Prostate gland (tissue), 2 donors: ENCODE measurements around the gene ZNF221. TPM values are rescaled to one million over a fixed set of nuclear protein-coding genes. Genes with fewer than 3 reads are reported as not detected.

Experiments
- DNase-seq: peaks from one replicate; pipeline ENCODE4 v3.0.0-alpha.2; 2019; ENCODE audit warnings: low spot score
- H3K27ac ChIP-seq, 2 donors: fragments of 200-600 bp; sonication (generic); 2 replicates each; pipeline ENCODE4 v1.5.1; 2017 to 2019
- H3K27me3 ChIP-seq: fragments of 200-600 bp; sonication (generic); replicated peaks from 2 replicates; pipeline ENCODE4 v1.5.1; 2019; ENCODE audit not compliant: insufficient read depth
- H3K36me3 ChIP-seq, 2 donors: fragments of 200-600 bp; sonication (generic); 1 replicate in 1 of 2; 2 replicates in 1 of 2; pipeline versions ENCODE4 v1.5.1 to v1.8.1; 2017 to 2019
- H3K4me1 ChIP-seq: fragments of 200-600 bp; sonication (generic); replicated peaks from 2 replicates; pipeline ENCODE4 v1.5.1; 2019
- H3K4me3 ChIP-seq, 2 donors: fragments of 200-600 bp; sonication (generic); 2 replicates each; pipeline ENCODE4 v1.5.1; 2017 to 2019
- H3K9me3 ChIP-seq: fragments of 200-600 bp; sonication (generic); 2 replicates; pipeline ENCODE4 v1.5.1; 2017
- CTCF ChIP-seq, 4 experiments: fragments of 200-600 bp in 2 of 4; fragments of 450-650 bp in 2 of 4; sonication (generic) in 2 of 4; IDR thresholded peaks; 1 replicate in 3 of 4; 2 replicates in 1 of 4; pipeline ENCODE4 v1.5.1; 2016 to 2019; ENCODE audit warnings: antibody characterized with exemption in 4 of 4, mild to moderate bottlenecking in 2 of 4, moderate library complexity in 2 of 4
- POLR2A ChIP-seq: fragments of 450-650 bp; IDR thresholded peaks from one replicate; pipeline ENCODE4 v1.6.1; 2016; ENCODE audit warnings: antibody characterized with exemption, mild to moderate bottlenecking
- POLR2AphosphoS5 ChIP-seq: sonication (generic); formaldehyde crosslinking; IDR thresholded peaks from one replicate; pipeline ENCODE4 v1.6.1; 2017; ENCODE audit warnings: antibody characterized with exemption
- WGBS: methylation state at CpG from one replicate; pipeline ENCODE4 v1.1.5; 2018; 5-methylcytosine and 5-hydroxymethylcytosine counted together
- intact Hi-C: fragments of 100-400 bp; cut with DNase I; formaldehyde crosslinking; loops from one replicate; pipeline ENCODE4 v1.14.2; 2022
- total RNA-seq, 2 donors: library from RNA; depleted of rRNA; stranded (reverse); fragments of >200 nt; gene quantifications; one replicate each; pipeline ENCODE4 v1.1.0, GENCODE V29; 2016

The ZNF221 gene
- total RNA-seq, 2 donors from 2014 or later = 7.6 to 8.0 TPM

GRCh38 chr19:43997631-43998290 lies 46.7 kb downstream of the ZNF221 start:
- WGBS = 58% methylated on average over 10 of the region's 10 CpGs
- intact Hi-C loops = no loop called here

GRCh38 chr19:44002212-44002565 lies 51.2 kb downstream of the ZNF221 start:
- Histone ChIP-seq H3K36me3 (peaks cover 0 to 3% of the 10 kb centered on the region in 2 donors), H3K9me3 (no peaks in the 10 kb centered on the region), H3K4me1 (no peaks in the 10 kb centered on the region), H3K4me3 (peak overlapping the region; percentile 61 to 64), H3K27ac (peak overlapping the region in 1 of 2 donors; percentile 67), H3K27me3 (no peaks in the 10 kb centered on the region)
- TF ChIP-seq POLR2A (no peak), CTCF (IDR thresholded peaks at IDR 0.05) (no peak), POLR2AphosphoS5 (no peak)
- no peak for DNase-seq
- intact Hi-C loops = loop anchor here (10.0 kb wide), 1 partner anchor 93 kb away; the partner anchor contains the start of gene ZNF224
- 7% methylated on average over 8 of the region's 8 CpGs for WGBS

More at GRCh38 chr19:43997631-43998290, 46.7 kb downstream of the ZNF221 start:
- TF ChIP-seq POLR2AphosphoS5 = no peak
- no peak for TF ChIP-seq POLR2A
- no peak for TF ChIP-seq CTCF (IDR thresholded peaks at IDR 0.05)
- DNase-seq = no peak
- Histone ChIP-seq H3K27ac (no peak overlapping the region), H3K4me1 (no peaks in the 10 kb centered on the region), H3K27me3 (no peaks in the 10 kb centered on the region), H3K36me3 (peaks cover 0 to 9% of the 10 kb centered on the region in 2 donors), H3K9me3 (no peaks in the 10 kb centered on the region), H3K4me3 (no peak overlapping the region)

DNA sequence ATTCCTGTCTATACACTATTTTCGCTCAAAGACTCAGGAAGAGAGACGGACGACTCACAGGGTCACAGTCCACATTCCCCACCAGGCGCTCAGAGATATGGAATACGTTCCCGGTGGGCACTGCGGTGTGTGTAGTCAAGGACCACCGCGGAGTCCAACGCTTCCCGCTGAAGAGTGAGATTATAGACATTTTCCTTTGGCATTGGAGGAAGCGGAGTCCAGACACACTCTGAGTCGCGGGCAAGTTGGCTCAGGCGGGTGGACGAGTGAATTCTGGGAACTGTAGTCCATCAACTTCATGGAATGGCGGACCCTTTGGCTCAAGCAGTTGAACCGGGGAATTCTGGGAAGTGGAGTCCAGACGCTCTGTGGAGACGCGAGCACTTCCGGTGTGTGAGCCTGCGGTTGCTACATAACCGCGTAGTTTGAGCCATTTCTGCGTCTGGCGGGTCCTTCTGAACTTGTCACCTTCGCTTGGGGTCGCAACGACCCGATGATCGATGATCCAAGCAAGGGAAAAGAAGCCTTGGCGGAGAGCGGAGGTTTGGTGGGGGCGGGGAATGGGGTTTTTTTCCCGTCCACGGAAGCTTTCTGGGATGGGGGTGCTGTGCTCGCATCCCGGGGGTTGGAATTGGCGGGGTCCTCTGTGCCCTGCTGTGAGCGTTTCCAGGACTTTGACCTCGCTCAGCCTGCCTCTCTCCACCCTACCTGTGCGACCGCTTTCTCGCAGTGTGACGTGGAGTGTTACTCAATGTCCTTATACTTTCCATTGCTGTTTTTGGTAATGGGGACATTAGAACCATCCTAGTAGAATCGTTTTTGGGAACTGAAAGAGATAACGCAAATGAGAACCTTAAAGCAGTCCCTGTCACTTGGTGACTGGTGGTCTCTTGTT lies 51.8 kb downstream of the ZNF221 start, which contains the start of gene ZNF230:
Gene ZNF230 (plus strand): TSS at position 392 of the 895 bp plus-strand sequence. CDS start 4,122 bp downstream, outside the sequence.
- H3K4me1 ChIP-seq = no peaks in the 10 kb centered on the region
- intact Hi-C loops = loop anchor here (10.0 kb wide), 1 partner anchor 92 kb away; the partner anchor contains the start of gene ZNF224
- no peaks in the 10 kb centered on the region for H3K27me3 ChIP-seq
- H3K27ac ChIP-seq = peak within 1 kb of the TSS; percentile 66 to 67
- TF ChIP-seq POLR2AphosphoS5 (peak; percentile 96), POLR2A (peak; percentile 20), CTCF (IDR thresholded peaks at IDR 0.05) (no peak)
- peak within 1 kb of the TSS; percentile 61 to 64 for H3K4me3 ChIP-seq
- peak; percentile 95 for DNase-seq
- no peaks in the 10 kb centered on the region for H3K9me3 ChIP-seq
- under 1% methylated on average over 48 of the region's 48 CpGs for WGBS
- H3K36me3 ChIP-seq = peaks cover 0 to 9% of the 10 kb centered on the region in 2 donors

DNA sequence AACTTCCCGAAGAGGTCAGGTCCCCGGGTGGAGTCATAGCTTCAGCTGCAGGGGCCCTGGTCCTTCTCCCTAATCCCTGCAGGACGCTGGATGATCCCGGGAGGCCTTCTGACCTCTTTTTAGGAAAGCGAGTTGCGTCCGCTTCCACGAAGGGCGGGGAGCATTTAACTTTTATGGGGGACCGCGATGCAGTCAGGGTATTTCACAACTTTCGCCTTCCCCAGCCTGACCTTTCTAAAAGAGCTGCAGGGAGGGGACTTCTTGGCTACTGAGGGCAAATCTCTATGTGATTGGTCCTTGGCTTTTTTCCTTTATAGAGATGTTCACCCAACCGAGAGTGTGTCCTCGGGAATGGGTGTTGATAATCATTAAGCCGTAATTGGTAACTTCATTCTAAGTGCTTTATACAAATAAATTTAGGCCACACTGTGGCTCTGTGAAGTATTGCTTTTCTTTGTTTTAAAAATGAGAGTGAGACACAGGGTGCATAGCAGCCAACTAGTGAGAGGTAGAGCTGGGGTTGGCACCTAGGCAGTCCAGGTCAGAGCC lies 52.5 kb downstream of the ZNF221 start:
- peak overlapping the region; percentile 61 to 64 for H3K4me3 ChIP-seq
- no peaks in the 10 kb centered on the region for H3K9me3 ChIP-seq
- WGBS = 4% methylated on average over 15 of the region's 15 CpGs
- H3K27me3 ChIP-seq = no peaks in the 10 kb centered on the region
- TF ChIP-seq POLR2AphosphoS5 = no peak
- no peak for TF ChIP-seq POLR2A
- H3K27ac ChIP-seq = peak overlapping the region; percentile 66 to 67
- no peak for DNase-seq
- no peaks in the 10 kb centered on the region for H3K4me1 ChIP-seq
- peaks cover 0 to 17% of the 10 kb centered on the region in 2 donors for H3K36me3 ChIP-seq
- intact Hi-C loops = loop anchor here (10.0 kb wide), 1 partner anchor 91 kb away; the partner anchor contains the start of gene ZNF224

- DNase-seq = no peak
- 88% methylated on average over 1 of the region's 1 CpG for WGBS
- no peaks in the 10 kb centered on the region for H3K4me1 ChIP-seq
- no peak overlapping the region for H3K4me3 ChIP-seq
- H3K9me3 ChIP-seq = no peaks in the 10 kb centered on the region
- H3K27me3 ChIP-seq = no peaks in the 10 kb centered on the region
- TF ChIP-seq POLR2A = no peak
- TF ChIP-seq POLR2AphosphoS5 = no peak
- TF ChIP-seq CTCF (IDR thresholded peaks at IDR 0.05) = no peak
- H3K36me3 ChIP-seq = peaks cover 21 to 40% of the 10 kb centered on the region in 2 donors
- no peak overlapping the region for H3K27ac ChIP-seq
- intact Hi-C loops = loop anchor here (10.0 kb wide), 1 partner anchor 89 kb away; the partner anchor contains the start of gene ZNF224
Observed at GRCh38 chr19:44005973-44006372, 54.9 kb downstream of the ZNF221 start.
